AML-193 (cell line): Measurements from ENCODE around the gene CD96.
"Not testable (repeated sequence)": the region's sequence is repeated elsewhere in the genome, so short reads cannot be mapped to it uniquely, and the experiment has no call there.

Source experiments
- DNase-seq, 2 experiments: peaks; one replicate each; lab custom pipeline; 2025; lab: John Stamatoyannopoulos, UW

The CD96 gene

GRCh38 chr3:111621535-111621934 is 79.5 kb downstream of the CD96 start:
- DNase-seq, result no peak

GRCh38 chr3:111627092-111627491 is 85.1 kb downstream of the CD96 start:
- no peak for DNase-seq

- DNase-seq, result not testable (repeated sequence)
Observed at GRCh38 chr3:111629018-111629417, 87.0 kb downstream of the CD96 start.

- DNase-seq, result not testable (repeated sequence)
Observed at GRCh38 chr3:111630638-111631037, 88.6 kb downstream of the CD96 start.

GRCh38 chr3:111635403-111635802 is 93.4 kb downstream of the CD96 start:
- no peak for DNase-seq

- DNase-seq, result no peak
Observed at GRCh38 chr3:111636366-111636885, 94.4 kb downstream of the CD96 start.

- DNase-seq, result no peak
Observed at GRCh38 chr3:111639316-111639715, 97.3 kb downstream of the CD96 start.

- DNase-seq, result no peak
Observed at GRCh38 chr3:111648991-111649579, 107.1 kb downstream of the CD96 start.

- no peak for DNase-seq
Observed at GRCh38 chr3:111650378-111651275, 108.6 kb downstream of the CD96 start.

GRCh38 chr3:111652492-111653180 is 110.6 kb downstream of the CD96 start:
- DNase-seq, result no peak

GRCh38 chr3:111653766-111654165 is 111.8 kb downstream of the CD96 start:
- DNase-seq, result no peak

GRCh38 chr3:111662012-111662411 is 120.0 kb downstream of the CD96 start:
- no peak for DNase-seq

GRCh38 chr3:111662907-111663306 is 120.9 kb downstream of the CD96 start:
- peak; percentile 45 to 48 for DNase-seq

- DNase-seq, result no peak
Observed at GRCh38 chr3:111666041-111666735, 124.2 kb downstream of the CD96 start.

GRCh38 chr3:111667170-111667569 is 125.2 kb downstream of the CD96 start:
- no peak for DNase-seq

GRCh38 chr3:111667621-111668239 is 125.7 kb downstream of the CD96 start:
- peak; percentile 99 to 100 for DNase-seq

GRCh38 chr3:111668326-111668725 is 126.3 kb downstream of the CD96 start:
- no peak for DNase-seq

GRCh38 chr3:111668888-111669488 is 127.0 kb downstream of the CD96 start:
- peak; percentile 79 to 88 for DNase-seq

- no peak for DNase-seq
Observed at GRCh38 chr3:111669926-111670630, 128.1 kb downstream of the CD96 start.

- not testable (repeated sequence) for DNase-seq
Observed at GRCh38 chr3:111672461-111672860, 130.5 kb downstream of the CD96 start.
